ENCODE results near the gene ADI1. TPM values are rescaled to one million over a fixed set of nuclear protein-coding genes. Genes with fewer than 3 reads are reported as not detected.

Gene ADI1
- total RNA-seq, 1 donor from 2014 or later = 41.6 TPM

DNA sequence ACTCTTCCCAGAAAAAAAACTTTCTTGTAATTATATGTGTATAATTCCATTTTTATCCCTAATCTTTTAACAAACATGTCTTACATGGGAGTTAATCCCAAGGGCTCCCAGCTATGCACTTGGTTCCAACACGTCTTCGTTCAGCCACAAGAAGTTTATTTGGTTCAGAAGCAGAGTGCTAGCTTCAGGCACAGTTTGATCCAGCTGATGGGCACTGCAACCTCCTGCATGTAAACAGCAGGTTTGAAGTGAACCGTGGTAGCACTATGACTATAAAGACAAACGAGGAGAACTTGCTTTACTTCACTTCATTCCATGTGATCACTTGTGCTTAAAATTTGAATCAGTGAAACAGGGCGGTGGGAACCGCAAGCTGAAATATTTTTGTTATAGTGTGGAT is 45.8 kb upstream of the ADI1 start:
- Mint-ChIP-seq H3K4me3 (ENCODE audit: unreplicated experiment) (no peak overlapping the region), H3K27ac (ENCODE audit: unreplicated experiment) (no peak overlapping the region)
- TF ChIP-seq EZH2 (IDR thresholded peaks at IDR 0.05; ENCODE audit: insufficient read depth, low read length) (no peak), CTCF (IDR thresholded peaks at IDR 0.05; ENCODE audit: insufficient read depth, low read depth, low read length) (no peak)

DNA sequence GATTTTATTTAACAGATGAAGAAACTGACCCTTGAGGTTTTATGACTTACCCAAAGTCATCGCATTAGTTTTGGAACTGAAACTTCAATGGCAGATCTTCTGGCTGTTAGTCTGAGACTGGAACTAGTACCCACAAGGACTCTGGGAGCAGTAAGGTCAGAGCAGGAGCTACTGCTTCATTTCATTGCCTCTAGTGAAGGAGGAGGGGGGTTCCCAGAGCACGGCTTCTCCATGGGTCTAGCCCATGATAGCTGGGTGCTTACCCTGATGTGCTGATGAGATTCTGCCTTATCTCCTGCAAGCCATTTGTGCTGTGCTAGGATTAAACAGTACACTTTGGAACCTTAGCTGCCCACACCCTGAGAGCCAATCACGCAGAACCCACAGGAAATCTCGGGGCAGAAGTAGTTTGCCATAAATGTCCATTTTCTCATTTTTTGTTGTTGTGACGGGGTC is 44.2 kb upstream of the ADI1 start:
- H3K4me3 Mint-ChIP-seq (ENCODE audit: unreplicated experiment) = no peak overlapping the region
- TF ChIP-seq EZH2 (IDR thresholded peaks at IDR 0.05; ENCODE audit: insufficient read depth, low read length) (no peak), CTCF (IDR thresholded peaks at IDR 0.05; ENCODE audit: insufficient read depth, low read depth, low read length) (no peak)
- no peak overlapping the region for H3K4me3 ChIP-seq (ENCODE audit: insufficient read depth, low read depth, low read length)
- no peaks in the 10 kb centered on the region for H3K9me3 Mint-ChIP-seq (ENCODE audit: unreplicated experiment)
- no peak overlapping the region for H3K27ac Mint-ChIP-seq (ENCODE audit: unreplicated experiment)
- no peaks in the 10 kb centered on the region for H3K27me3 ChIP-seq (ENCODE audit: insufficient read depth, low read length)
- peaks cover 3% of the 10 kb centered on the region for H3K79me2 ChIP-seq (ENCODE audit: insufficient read depth, low read length)
- no peaks in the 10 kb centered on the region for H3K36me3 Mint-ChIP-seq (ENCODE audit: low read depth, unreplicated experiment)
- H3K9me3 ChIP-seq (ENCODE audit: insufficient read depth, low read depth, low read length) = no peaks in the 10 kb centered on the region
- no peak overlapping the region for H3K9ac ChIP-seq (ENCODE audit: low read length)
- peaks cover 6% of the 10 kb centered on the region for H3K4me1 ChIP-seq (ENCODE audit: insufficient read depth, low read length)
- H3K27me3 Mint-ChIP-seq (ENCODE audit: low read depth, unreplicated experiment) = no peaks in the 10 kb centered on the region
- DNase-seq (ENCODE audit: low read depth) (no peak), FAIRE-seq (no peak)
- H2AFZ ChIP-seq (ENCODE audit: low read depth, low read length) = no peak overlapping the region
- no peaks in the 10 kb centered on the region for H3K36me3 ChIP-seq (ENCODE audit: insufficient read depth, low read length)
- H4K20me1 ChIP-seq (ENCODE audit: insufficient read depth, low read length) = no peaks in the 10 kb centered on the region
- no peaks in the 10 kb centered on the region for H3K4me1 Mint-ChIP-seq (ENCODE audit: low read depth, unreplicated experiment)
- no peak overlapping the region for H3K27ac ChIP-seq (ENCODE audit: low read depth, low read length)
- no peak overlapping the region for H3K4me2 ChIP-seq (ENCODE audit: low read length)

More for the DNA sequence above, 45.8 kb upstream of the ADI1 start:
- Histone ChIP-seq H3K36me3 (ENCODE audit: insufficient read depth, low read length) (no peaks in the 10 kb centered on the region), H2AFZ (ENCODE audit: low read depth, low read length) (no peak overlapping the region), H3K9me3 (ENCODE audit: insufficient read depth, low read depth, low read length) (no peaks in the 10 kb centered on the region), H3K27ac (ENCODE audit: low read depth, low read length) (no peak overlapping the region), H3K4me2 (ENCODE audit: low read length) (no peak overlapping the region), H3K4me1 (ENCODE audit: insufficient read depth, low read length) (no peaks in the 10 kb centered on the region), H4K20me1 (ENCODE audit: insufficient read depth, low read length) (no peaks in the 10 kb centered on the region), H3K79me2 (ENCODE audit: insufficient read depth, low read length) (no peaks in the 10 kb centered on the region), H3K9ac (ENCODE audit: low read length) (no peak overlapping the region), H3K4me3 (ENCODE audit: insufficient read depth, low read depth, low read length) (no peak overlapping the region), H3K27me3 (ENCODE audit: insufficient read depth, low read length) (no peaks in the 10 kb centered on the region)
- Mint-ChIP-seq H3K9me3 (ENCODE audit: unreplicated experiment) (no peaks in the 10 kb centered on the region), H3K36me3 (ENCODE audit: low read depth, unreplicated experiment) (no peaks in the 10 kb centered on the region), H3K27me3 (ENCODE audit: low read depth, unreplicated experiment) (no peaks in the 10 kb centered on the region), H3K4me1 (ENCODE audit: low read depth, unreplicated experiment) (no peaks in the 10 kb centered on the region)
- FAIRE-seq = no peak
- no peak for DNase-seq (ENCODE audit: low read depth)

DNA sequence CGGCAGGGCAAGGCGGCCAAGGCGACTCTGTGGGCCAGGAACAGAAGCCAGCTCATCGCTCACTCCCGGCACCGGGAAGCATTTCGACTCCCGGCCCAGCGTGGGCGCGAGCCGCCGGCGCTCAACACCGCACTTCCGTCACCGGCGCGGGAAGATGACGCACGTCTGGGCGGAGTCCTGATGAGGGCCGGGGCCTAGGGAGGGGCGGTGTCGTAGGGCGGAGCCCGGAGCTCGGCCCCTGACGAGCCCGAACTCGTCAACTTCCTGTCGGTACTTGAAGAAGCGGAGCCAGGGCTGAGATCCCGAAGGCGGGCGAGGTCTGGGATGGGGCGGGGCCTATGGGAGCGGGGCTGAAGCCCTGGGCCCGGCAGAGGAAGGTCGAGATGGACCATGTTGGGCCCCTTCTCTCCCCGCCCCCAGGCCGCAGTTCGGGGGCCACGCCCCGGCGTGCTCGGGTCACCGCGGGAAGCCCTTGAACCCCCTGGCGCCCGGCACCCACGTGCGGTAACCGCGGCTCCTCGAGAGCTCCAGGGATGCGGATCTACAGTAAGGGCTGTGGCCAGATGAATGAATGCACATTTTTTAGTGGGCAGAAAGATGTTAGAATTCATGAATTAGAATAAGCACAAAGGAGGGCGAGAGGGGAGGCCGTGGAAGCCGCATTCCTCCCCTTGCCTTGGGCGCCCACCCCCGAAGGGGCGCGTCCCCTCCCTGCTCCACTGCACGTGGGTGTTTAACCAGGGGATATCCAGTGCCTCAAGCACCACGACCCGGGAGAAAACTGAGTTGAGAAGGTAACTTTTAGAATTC is 39.1 kb upstream of the ADI1 start, which contains the start of gene RNASEH1:
Gene RNASEH1, minus strand, starts transcription at position 129 of the 810 bp plus-strand sequence. Its CDS starts 73 bp downstream, at position 56.
- H3K27me3 Mint-ChIP-seq (ENCODE audit: low read depth, unreplicated experiment) = no peaks in the 10 kb centered on the region
- peaks cover 50% of the 10 kb centered on the region for H3K79me2 ChIP-seq (ENCODE audit: insufficient read depth, low read length)
- H3K9me3 ChIP-seq (ENCODE audit: insufficient read depth, low read depth, low read length) = no peaks in the 10 kb centered on the region
- H3K27me3 ChIP-seq (ENCODE audit: insufficient read depth, low read length) = no peaks in the 10 kb centered on the region
- DNase-seq (ENCODE audit: low read depth) = peak; percentile 96
- peak within 1 kb of the TSS; percentile 90 for H3K4me2 ChIP-seq (ENCODE audit: low read length)
- H3K9me3 Mint-ChIP-seq (ENCODE audit: unreplicated experiment) = no peaks in the 10 kb centered on the region
- peaks cover 25% of the 10 kb centered on the region for H3K36me3 ChIP-seq (ENCODE audit: insufficient read depth, low read length)
- peak within 1 kb of the TSS; percentile 81 for H2AFZ ChIP-seq (ENCODE audit: low read depth, low read length)
- peaks cover 2% of the 10 kb centered on the region for H3K4me1 Mint-ChIP-seq (ENCODE audit: low read depth, unreplicated experiment)
- H3K27ac ChIP-seq (ENCODE audit: low read depth, low read length) = peak within 1 kb of the TSS; percentile 92
- peak within 1 kb of the TSS; percentile 95 for H3K9ac ChIP-seq (ENCODE audit: low read length)
- H3K4me3 ChIP-seq (ENCODE audit: insufficient read depth, low read depth, low read length) = peak within 1 kb of the TSS; percentile 89
- H3K36me3 Mint-ChIP-seq (ENCODE audit: low read depth, unreplicated experiment) = peaks cover 13% of the 10 kb centered on the region
- H3K4me1 ChIP-seq (ENCODE audit: insufficient read depth, low read length) = peaks cover 6% of the 10 kb centered on the region
- FAIRE-seq = no peak
- TF ChIP-seq EZH2 (IDR thresholded peaks at IDR 0.05; ENCODE audit: insufficient read depth, low read length) (no peak), CTCF (IDR thresholded peaks at IDR 0.05; ENCODE audit: insufficient read depth, low read depth, low read length) (no peak)
- peak within 1 kb of the TSS; percentile 94 for H3K4me3 Mint-ChIP-seq (ENCODE audit: unreplicated experiment)
- peak within 1 kb of the TSS; percentile 95 for H3K27ac Mint-ChIP-seq (ENCODE audit: unreplicated experiment)
- H4K20me1 ChIP-seq (ENCODE audit: insufficient read depth, low read length) = peaks cover 6% of the 10 kb centered on the region

All from astrocyte (in vitro differentiated cells and primary cell).